SK-N-SH (cell line): ENCODE results near the gene PPP3R1. TPM values are rescaled to one million over a fixed set of nuclear protein-coding genes. Genes with fewer than 3 reads are reported as not detected.
A peak's percentile ranks its signal among the peaks of the same experiment; 100 is the strongest.

Experiments used
- CTCF ChIA-PET: fragments of 300-600, 350-600 bp; formaldehyde crosslinking; extraction: SDS; loops from one replicate; lab custom pipeline; 2021; lab: Yijun Ruan, JAX
- POLR2A ChIA-PET: fragments of 350-600 bp; sonication (Branson Sonifier 250); formaldehyde crosslinking; extraction: SDS; loops from one replicate; lab custom pipeline; 2020; ENCODE audit warnings: antibody characterized with exemption, inconsistent platforms; lab: Yijun Ruan, JAX
- DNase-seq: peaks from one replicate; pipeline ENCODE4 v3.0.0; 2012
- H2AFZ ChIP-seq: fragments of 200-600 bp; sonication (generic); 2 replicates; pipeline ENCODE4 v1.8.1; 2016; ENCODE audit warnings: antibody characterized with exemption, mild to moderate bottlenecking, low read depth
- H3F3A ChIP-seq: fragments of 200-600 bp; sonication (generic); replicated peaks from 2 replicates; pipeline ENCODE3; 2016; ENCODE audit warnings: antibody characterized with exemption, mild to moderate bottlenecking; ENCODE audit not compliant: insufficient read depth
- H3K27ac ChIP-seq, 2 experiments: fragments of 200-500 bp in 1 of 2; fragments of 200-600 bp in 1 of 2; sonication (Bioruptor generic) in 1 of 2; sonication (generic), shearing (Covaris generic) in 1 of 2; 2 replicates each; pipeline versions ENCODE4 v1.5.1 to v1.6.1; 2014 to 2016; ENCODE audit warnings: low read depth in 2 of 2, inconsistent platforms in 1 of 2, low read length in 1 of 2, mild to moderate bottlenecking in 1 of 2, mixed read lengths in 1 of 2
- H3K27me3 ChIP-seq: fragments of 200-600 bp; sonication (generic), shearing (Covaris generic); 2 replicates; pipeline ENCODE4 v1.6.1; 2016; ENCODE audit warnings: mixed run types; ENCODE audit not compliant: insufficient read depth
- H3K36me3 ChIP-seq, 2 experiments: fragments of 200-500 bp in 1 of 2; fragments of 200-600 bp in 1 of 2; sonication (Bioruptor generic) in 1 of 2; sonication (generic) in 1 of 2; replicated peaks in 1 of 2; 2 replicates each; pipeline versions ENCODE3 to v1.5.1; 2014 to 2016; ENCODE audit warnings: low read length in 1 of 2, mild to moderate bottlenecking in 1 of 2; ENCODE audit not compliant: insufficient read depth in 2 of 2, control insufficient read depth in 1 of 2
- H3K4me1 ChIP-seq, 2 experiments: fragments of 200-500 bp in 1 of 2; fragments of 200-600 bp in 1 of 2; sonication (Bioruptor generic) in 1 of 2; sonication (generic), shearing (Covaris generic) in 1 of 2; 2 replicates each; pipeline versions ENCODE4 v1.5.1 to v1.6.1; 2014 to 2016; ENCODE audit warnings: low read depth in 1 of 2, low read length in 1 of 2, mixed run types in 1 of 2; ENCODE audit not compliant: insufficient read depth in 2 of 2, control insufficient read depth in 1 of 2
- H3K4me2 ChIP-seq: fragments of 200-600 bp; sonication (generic), shearing (Covaris generic); 2 replicates; pipeline ENCODE4 v1.6.1; 2017; ENCODE audit warnings: mixed run types
- H3K4me3 ChIP-seq, 2 experiments: fragments of 200-500 bp in 1 of 2; fragments of 200-600 bp in 1 of 2; sonication (Bioruptor generic) in 1 of 2; sonication (generic), shearing (Covaris generic) in 1 of 2; 2 replicates each; pipeline versions ENCODE4 v1.5.1 to v1.8.1; 2014 to 2016; ENCODE audit warnings: low read depth in 2 of 2, inconsistent platforms in 1 of 2, low read length in 1 of 2, mild to moderate bottlenecking in 1 of 2, mixed read lengths in 1 of 2, moderate library complexity in 1 of 2
- H3K79me2 ChIP-seq: fragments of 200-600 bp; sonication (generic); 2 replicates; pipeline ENCODE4 v1.8.1; 2017; ENCODE audit warnings: mild to moderate bottlenecking; ENCODE audit not compliant: insufficient read depth
- H3K9ac ChIP-seq: fragments of 200-600 bp; sonication (generic); 2 replicates; pipeline ENCODE4 v1.6.1; 2017; ENCODE audit warnings: mixed run types
- H3K9me2 ChIP-seq: fragments of 200-600 bp; sonication (generic); 2 replicates; pipeline ENCODE4 v1.6.1; 2017; ENCODE audit warnings: mixed run types
- H3K9me3 ChIP-seq: fragments of 200-600 bp; sonication (generic); 2 replicates; pipeline ENCODE4 v1.6.1; 2017; ENCODE audit warnings: mixed run types, mild to moderate bottlenecking, moderate library complexity
- H4K20me1 ChIP-seq: fragments of 200-600 bp; sonication (generic); 2 replicates; pipeline ENCODE4 v1.6.1; 2017; ENCODE audit warnings: mild to moderate bottlenecking, mixed run types; ENCODE audit not compliant: insufficient read depth
- ELF1 ChIP-seq: IDR thresholded peaks from 2 replicates; pipeline ENCODE4 v1.4.0; 2012
- FOXJ3 ChIP-seq: sonication (generic); formaldehyde crosslinking; IDR thresholded peaks from 2 replicates; pipeline ENCODE4 v1.5.1; 2020; ENCODE audit warnings: mild to moderate bottlenecking, missing genetic modification reagents
- GABPA ChIP-seq: IDR thresholded peaks from 2 replicates; pipeline ENCODE4 v1.4.0; 2012; ENCODE audit warnings: low read depth, mild to moderate bottlenecking
- GATA2 ChIP-seq: sonication (generic); formaldehyde crosslinking; IDR thresholded peaks from 2 replicates; pipeline ENCODE4 v1.5.0; 2020; ENCODE audit warnings: mild to moderate bottlenecking, missing genetic modification reagents
- JUND ChIP-seq: IDR thresholded peaks from 2 replicates; pipeline ENCODE4 v1.4.0; 2012
- NFIC ChIP-seq: IDR thresholded peaks from 2 replicates; pipeline ENCODE4 v1.4.0; 2012; ENCODE audit warnings: borderline replicate concordance
- NRF1 ChIP-seq: IDR thresholded peaks from 2 replicates; pipeline ENCODE4 v1.6.1; 2012; ENCODE audit warnings: low read depth, mild to moderate bottlenecking, low read length
- RAD21 ChIP-seq: IDR thresholded peaks from 2 replicates; pipeline ENCODE4 v1.6.1; 2012; ENCODE audit warnings: mild to moderate bottlenecking, low read length
- RFX5 ChIP-seq: IDR thresholded peaks from 2 replicates; pipeline ENCODE4 v1.6.1; 2012; ENCODE audit warnings: mild to moderate bottlenecking, improper control_type of control experiment, low read length
- SMC3 ChIP-seq: IDR thresholded peaks from 2 replicates; pipeline ENCODE4 v1.6.1; 2012; ENCODE audit warnings: low read depth, low read length, improper control_type of control experiment
- TAF1 ChIP-seq: IDR thresholded peaks from 2 replicates; pipeline ENCODE4 v1.6.1; 2012; ENCODE audit warnings: low read depth, mild to moderate bottlenecking, low read length, moderate library complexity, borderline replicate concordance
- TCF12 ChIP-seq: IDR thresholded peaks from 2 replicates; pipeline ENCODE4 v1.4.0; 2012
- TEAD4 ChIP-seq: IDR thresholded peaks from 2 replicates; pipeline ENCODE4 v1.4.0; 2012; ENCODE audit warnings: mild to moderate bottlenecking, borderline replicate concordance; ENCODE audit not compliant: insufficient read depth
- YY1 ChIP-seq: IDR thresholded peaks from 2 replicates; pipeline ENCODE4 v1.4.0; 2012; ENCODE audit warnings: low read depth, mild to moderate bottlenecking
- WGBS: methylation state at CpG from one replicate; pipeline ENCODE4 v1.1.6; 2017; ENCODE audit warnings: low lambda C conversion rate; 5-methylcytosine and 5-hydroxymethylcytosine counted together
- polyA plus RNA-seq, 3 experiments: library from polyadenylated mRNA; depleted of rRNA; stranded (reverse); fragments of >200 nt; gene quantifications; 2 replicates each; pipeline ENCODE4 v1.2.3, GENCODE V29; 2012
- TF ChIP-seq, protein P1 (sequence below): fragments of 200-600 bp; sonication (generic); IDR thresholded peaks from 2 replicates; pipeline ENCODE4 v1.6.1; 2017; ENCODE audit warnings: antibody characterized with exemption, mild to moderate bottlenecking, moderate library complexity
- TF ChIP-seq, protein P2 (sequence below): IDR thresholded peaks from 2 replicates; pipeline ENCODE4 v1.4.0; 2012; ENCODE audit warnings: low read depth, borderline replicate concordance

Gene PPP3R1
- polyA plus RNA-seq, 1 of the 3 experiments (the other 2 are of a cell fraction): 12.0 TPM

DNA sequence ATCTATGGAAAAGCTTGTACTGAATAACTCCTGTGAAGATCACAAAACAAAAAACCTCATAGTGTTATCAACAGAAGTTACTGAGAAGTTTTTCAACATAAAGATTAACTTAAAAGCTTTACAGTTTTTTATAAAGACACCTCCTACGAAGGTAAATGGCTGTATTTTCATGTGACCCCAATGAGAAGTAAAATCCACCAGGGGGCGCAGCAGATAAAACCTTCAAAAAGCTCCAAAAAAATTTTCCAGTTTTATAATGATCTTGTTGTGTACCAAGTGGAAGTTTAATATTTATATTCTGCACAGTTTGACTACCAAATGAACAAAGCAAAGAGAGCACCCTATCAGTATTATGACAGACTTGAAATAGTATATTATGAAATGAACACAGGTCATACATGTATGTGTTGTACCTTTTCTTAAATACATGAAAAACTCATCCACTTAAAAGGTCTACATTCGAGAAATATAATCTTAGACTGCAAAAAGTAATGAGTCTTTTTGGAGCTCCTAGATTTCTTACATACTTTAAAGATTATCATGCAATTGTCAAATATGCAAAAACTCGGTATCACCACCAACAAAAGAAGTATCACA, 56.1 kb downstream of the PPP3R1 start:
- TF ChIP-seq YY1: no peak
- no peak for TF ChIP-seq NFIC
- TF ChIP-seq SMC3: peak; percentile 33; the same call in 1 of the 2 replicates
- TF ChIP-seq RAD21: peak; percentile 53
- no peak for TF ChIP-seq ELF1
- TF ChIP-seq, protein P1, sequence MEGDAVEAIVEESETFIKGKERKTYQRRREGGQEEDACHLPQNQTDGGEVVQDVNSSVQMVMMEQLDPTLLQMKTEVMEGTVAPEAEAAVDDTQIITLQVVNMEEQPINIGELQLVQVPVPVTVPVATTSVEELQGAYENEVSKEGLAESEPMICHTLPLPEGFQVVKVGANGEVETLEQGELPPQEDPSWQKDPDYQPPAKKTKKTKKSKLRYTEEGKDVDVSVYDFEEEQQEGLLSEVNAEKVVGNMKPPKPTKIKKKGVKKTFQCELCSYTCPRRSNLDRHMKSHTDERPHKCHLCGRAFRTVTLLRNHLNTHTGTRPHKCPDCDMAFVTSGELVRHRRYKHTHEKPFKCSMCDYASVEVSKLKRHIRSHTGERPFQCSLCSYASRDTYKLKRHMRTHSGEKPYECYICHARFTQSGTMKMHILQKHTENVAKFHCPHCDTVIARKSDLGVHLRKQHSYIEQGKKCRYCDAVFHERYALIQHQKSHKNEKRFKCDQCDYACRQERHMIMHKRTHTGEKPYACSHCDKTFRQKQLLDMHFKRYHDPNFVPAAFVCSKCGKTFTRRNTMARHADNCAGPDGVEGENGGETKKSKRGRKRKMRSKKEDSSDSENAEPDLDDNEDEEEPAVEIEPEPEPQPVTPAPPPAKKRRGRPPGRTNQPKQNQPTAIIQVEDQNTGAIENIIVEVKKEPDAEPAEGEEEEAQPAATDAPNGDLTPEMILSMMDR: peak; percentile 67
- TF ChIP-seq FOXJ3 (CRISPR knock-in tag): no peak
- TF ChIP-seq GATA2: no peak
- TF ChIP-seq, all 33 proteins: peak for 3
- Histone ChIP-seq H3K4me1 (peaks cover 2 to 21% of the 10 kb centered on the region in 2 experiments; a peak in 2 of 4 replicates), H3K4me3 (no peak overlapping the region), H3K36me3 (peaks cover 6 to 11% of the 10 kb centered on the region in 2 experiments), H2AFZ (no peak overlapping the region), H3F3A (peaks cover 42% of the 10 kb centered on the region), H3K27ac (no peak overlapping the region), H3K9me2 (no peaks in the 10 kb centered on the region), H3K9me3 (no peaks in the 10 kb centered on the region), H3K79me2 (peaks cover 96% of the 10 kb centered on the region), H3K27me3 (no peaks in the 10 kb centered on the region), H3K9ac (no peak overlapping the region), H3K4me2 (no peak overlapping the region), H4K20me1 (peaks cover 61% of the 10 kb centered on the region)
- 75% methylated on average over 4 of the region's 4 CpGs for WGBS
- ChIA-PET POLR2A (interaction anchor here (0.6 kb wide), 1 partner anchor 815 kb away, joined by 4 read pairs; no protein-coding TSS in a partner anchor), CTCF (interaction anchor here (0.6 to 2.6 kb wide), 43 partner anchors 8 to 1256 kb away, joined by 3 to 16 read pairs (median 4); partner anchors contain the start of genes CNRIP1 and PNO1)
- no peak for DNase-seq

DNA sequence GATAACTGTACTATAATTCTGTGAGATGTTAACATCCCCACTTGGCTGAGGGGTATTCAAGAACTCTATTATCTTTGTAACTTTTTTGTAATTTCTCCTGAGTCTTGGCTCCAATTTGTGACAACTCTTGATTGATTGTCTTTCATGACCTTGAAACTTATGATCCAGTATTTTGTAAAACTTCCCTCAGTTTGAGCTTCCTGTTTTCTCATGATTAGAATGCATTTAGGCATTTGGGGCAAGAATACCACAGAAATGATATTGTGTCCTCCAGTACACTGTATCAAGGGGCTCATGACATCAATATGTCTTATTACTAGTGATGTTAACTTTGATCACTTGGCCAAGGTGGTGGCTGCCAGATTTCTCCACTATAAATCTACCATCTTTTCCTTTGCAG, 57.2 kb downstream of the PPP3R1 start:
- Histone ChIP-seq H3K79me2 (peaks cover 96% of the 10 kb centered on the region), H3K9me2 (no peaks in the 10 kb centered on the region), H3K9me3 (no peaks in the 10 kb centered on the region), H3K27ac (peak overlapping the region in 1 of 2 experiments; percentile 61; a peak in 1 of 4 replicates), H3K4me2 (no peak overlapping the region; the same call in 1 of the 2 replicates), H3K9ac (no peak overlapping the region), H3K36me3 (peaks cover 4 to 6% of the 10 kb centered on the region in 2 experiments), H2AFZ (no peak overlapping the region), H4K20me1 (peaks cover 60% of the 10 kb centered on the region)
- no peak for DNase-seq
- TF ChIP-seq TAF1 (no peak), NRF1 (no peak), TEAD4 (no peak), TCF12 (no peak), GABPA (no peak), RFX5 (no peak), JUND (no peak)
- TF ChIP-seq, protein P2, sequence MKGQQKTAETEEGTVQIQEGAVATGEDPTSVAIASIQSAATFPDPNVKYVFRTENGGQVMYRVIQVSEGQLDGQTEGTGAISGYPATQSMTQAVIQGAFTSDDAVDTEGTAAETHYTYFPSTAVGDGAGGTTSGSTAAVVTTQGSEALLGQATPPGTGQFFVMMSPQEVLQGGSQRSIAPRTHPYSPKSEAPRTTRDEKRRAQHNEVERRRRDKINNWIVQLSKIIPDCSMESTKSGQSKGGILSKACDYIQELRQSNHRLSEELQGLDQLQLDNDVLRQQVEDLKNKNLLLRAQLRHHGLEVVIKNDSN: no peak
- TF ChIP-seq, all 33 proteins: peak for 0
- H3K27me3 ChIP-seq: no peaks in the 10 kb centered on the region
- POLR2A ChIA-PET: no interaction called here
- no peak overlapping the region for H3K4me3 ChIP-seq
- CTCF ChIA-PET: interaction anchor here (1.1 to 2.6 kb wide), 13 partner anchors 9 to 97 kb away, joined by 4 to 16 read pairs (median 7); no protein-coding TSS in a partner anchor
- peaks cover 2 to 15% of the 10 kb centered on the region in 2 experiments; a peak in 2 of 4 replicates for H3K4me1 ChIP-seq
- H3F3A ChIP-seq: peaks cover 35% of the 10 kb centered on the region
